ENCODE data around the gene GOLGA6L7.

GRCh38 chr15:28881600-28881999, 33.2 kb upstream of the GOLGA6L7 start:
- TF ChIP-seq CTCF (IDR thresholded peaks at IDR 0.05; ENCODE audit: poor library complexity, severe bottlenecking) = no peak
- TF ChIP-seq POLR2AphosphoS5 (IDR thresholded peaks at IDR 0.05) = no peak
